Subcutaneous abdominal adipose tissue (tissue), 5 donors: Measurements from ENCODE around the gene ZNF318.

ENCODE experiments used
- H3K27ac ChIP-seq: one replicate; pipeline ENCODE4 v1.7.0; 2013; ENCODE audit warnings: low read depth, mild to moderate bottlenecking, inconsistent platforms, low read length, moderate library complexity
- H3K27me3 ChIP-seq, 5 donors: one replicate each; pipeline ENCODE4 v1.7.0; 2013; ENCODE audit warnings: low read length in 5 of 5, inconsistent platforms in 1 of 5; ENCODE audit not compliant: control insufficient read depth in 5 of 5, insufficient read depth in 4 of 5
- H3K36me3 ChIP-seq, 5 donors: one replicate each; pipeline ENCODE4 v1.7.0; 2013; ENCODE audit warnings: low read length in 5 of 5; ENCODE audit not compliant: control insufficient read depth in 5 of 5, insufficient read depth in 5 of 5
- H3K4me1 ChIP-seq, 5 donors: one replicate each; pipeline ENCODE4 v1.7.0; 2013; ENCODE audit warnings: low read length in 5 of 5, mild to moderate bottlenecking in 3 of 5, moderate library complexity in 1 of 5; ENCODE audit not compliant: control insufficient read depth in 5 of 5, insufficient read depth in 5 of 5
- H3K4me3 ChIP-seq, 5 donors: one replicate each; pipeline ENCODE4 v1.7.0; 2013; ENCODE audit warnings: low read length in 5 of 5, low read depth in 1 of 5
- H3K9ac ChIP-seq, 5 donors: one replicate each; pipeline ENCODE4 v1.7.0; 2013; ENCODE audit warnings: low read length in 5 of 5, mild to moderate bottlenecking in 4 of 5, moderate library complexity in 3 of 5
- H3K9me3 ChIP-seq, 5 donors: one replicate each; pipeline ENCODE4 v1.7.0; 2013; ENCODE audit warnings: low read length in 5 of 5; ENCODE audit not compliant: control insufficient read depth in 5 of 5
- donor health status: healthy.
- donor health status: healthy.
- donor health status: healthy.
- donor health status: healthy.
- donor health status: healthy.

Gene ZNF318

DNA sequence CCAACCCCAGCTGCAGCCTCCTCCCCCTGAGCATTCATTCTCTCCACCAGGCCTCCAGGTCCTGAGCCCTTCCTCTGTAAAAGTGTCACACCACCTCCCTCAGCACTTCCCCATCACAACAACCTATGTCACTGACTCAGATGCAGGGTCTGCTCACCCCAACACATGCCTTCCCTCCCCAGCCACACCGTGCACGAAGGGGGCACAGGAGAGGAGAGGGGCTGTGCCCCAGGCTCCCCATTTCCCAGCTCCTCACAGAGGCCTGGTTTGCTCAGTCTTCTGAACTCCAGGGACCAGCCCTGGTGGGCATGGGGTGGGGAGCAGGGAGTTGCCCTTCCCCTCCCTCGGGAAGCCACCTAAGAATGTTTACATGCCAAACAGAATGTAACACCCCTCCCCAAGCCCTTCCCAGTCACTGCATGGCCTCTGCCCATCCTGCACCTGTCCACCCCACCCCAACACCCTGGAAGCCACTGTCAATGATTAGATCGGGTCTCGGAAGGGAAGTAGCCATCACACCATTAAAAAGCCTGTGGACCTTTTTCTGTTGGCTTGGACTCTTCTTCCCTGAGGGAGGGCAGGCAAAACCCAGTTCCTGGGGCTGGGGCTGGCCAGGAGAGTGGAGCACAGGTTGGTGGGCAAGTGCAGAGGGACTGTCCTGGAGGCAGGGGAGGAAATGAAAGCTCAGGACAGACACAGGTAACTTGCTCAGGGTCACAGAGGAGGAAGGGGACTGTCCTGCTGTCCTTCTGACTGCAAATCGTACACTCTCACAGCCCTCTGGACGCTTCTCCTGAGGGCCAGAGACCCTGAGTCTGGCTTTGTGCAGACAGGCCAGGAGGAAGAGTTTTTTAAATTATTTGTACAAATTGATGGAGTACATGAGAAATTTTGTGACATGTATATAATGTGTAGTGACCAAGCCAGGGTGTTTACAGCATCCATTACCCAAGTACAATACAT, 81.4 kb downstream of the ZNF318 start:
- Histone ChIP-seq H3K9me3 (no peaks in the 10 kb centered on the region), H3K4me3 (no peak overlapping the region), H3K27me3 (peaks cover 7 to 38% (median 18%) of the 10 kb centered on the region in 5 donors), H3K4me1 (no peaks in the 10 kb centered on the region), H3K27ac (no peak overlapping the region), H3K9ac (no peak overlapping the region), H3K36me3 (no peaks in the 10 kb centered on the region)

DNA sequence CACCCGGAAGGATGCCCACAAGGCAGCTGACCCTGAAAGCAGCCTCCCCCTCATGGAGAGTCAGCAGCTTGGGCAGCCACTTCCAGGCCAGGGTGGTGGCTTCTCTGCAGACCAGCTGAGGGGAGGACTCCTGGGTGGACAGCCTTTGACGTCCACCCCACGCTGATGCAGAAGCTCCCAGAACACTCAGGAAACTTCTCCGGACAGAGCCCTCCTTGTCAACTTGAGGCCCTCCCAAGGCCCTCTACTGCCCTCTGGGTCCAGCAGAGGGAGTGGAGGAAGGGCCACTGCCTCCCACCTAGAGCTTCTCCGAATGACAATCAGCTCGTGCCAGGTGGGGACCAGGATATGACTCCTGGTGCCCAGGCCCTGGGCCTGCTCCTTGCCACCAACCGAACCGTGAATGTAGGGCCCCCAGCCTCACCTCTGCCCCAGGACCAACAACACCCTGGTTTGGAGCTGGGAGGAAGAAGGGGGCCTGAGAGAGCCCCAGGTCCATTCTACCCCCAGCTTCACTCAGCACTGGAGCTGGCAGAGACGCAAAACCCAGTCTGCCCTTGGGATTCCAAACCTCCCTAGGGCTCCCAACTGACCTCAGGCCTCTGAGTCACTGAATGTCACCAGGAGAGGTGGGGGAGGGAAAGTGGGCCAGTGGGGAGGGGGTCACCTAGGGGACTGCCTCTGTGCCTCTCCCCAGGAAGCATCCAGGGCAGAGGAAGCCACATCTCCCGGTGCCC, 82.3 kb downstream of the ZNF318 start:
- no peak overlapping the region for H3K4me3 ChIP-seq
- H3K36me3 ChIP-seq: no peaks in the 10 kb centered on the region
- no peak overlapping the region for H3K27ac ChIP-seq
- peaks cover 7 to 39% (median 23%) of the 10 kb centered on the region in 5 donors for H3K27me3 ChIP-seq
- no peaks in the 10 kb centered on the region for H3K9me3 ChIP-seq
- H3K9ac ChIP-seq: no peak overlapping the region
- H3K4me1 ChIP-seq: no peaks in the 10 kb centered on the region

DNA sequence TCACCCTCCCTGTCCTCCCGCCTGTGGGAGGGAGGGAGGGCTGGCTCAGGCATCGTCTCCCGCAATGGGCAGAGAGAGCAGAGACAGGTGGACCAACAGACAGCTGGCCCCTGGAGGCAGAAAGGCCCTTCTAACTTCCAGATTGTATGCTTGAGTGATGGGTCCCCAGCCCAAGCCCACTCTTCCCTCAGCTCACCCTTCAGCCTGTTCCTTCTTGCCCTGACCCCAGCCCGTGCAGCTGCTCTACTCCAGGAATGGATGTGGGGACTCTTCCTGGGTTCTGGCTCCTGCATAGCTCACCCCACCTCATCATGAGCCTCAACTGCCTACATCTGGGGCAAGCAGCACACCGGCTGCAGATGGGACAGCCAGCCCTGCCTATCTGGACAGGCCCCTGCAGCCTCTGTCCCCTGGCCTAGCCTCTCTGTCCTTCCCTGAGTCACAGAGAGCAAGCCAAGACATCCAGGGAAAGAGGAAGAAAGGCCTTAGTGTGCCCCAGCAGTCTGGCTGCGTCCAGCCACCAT, 82.9 kb downstream of the ZNF318 start:
- H3K27me3 ChIP-seq: peaks cover 7 to 44% (median 23%) of the 10 kb centered on the region in 5 donors
- H3K9ac ChIP-seq: no peak overlapping the region
- no peaks in the 10 kb centered on the region for H3K36me3 ChIP-seq
- H3K9me3 ChIP-seq: no peaks in the 10 kb centered on the region
- no peaks in the 10 kb centered on the region for H3K4me1 ChIP-seq
- H3K27ac ChIP-seq: no peak overlapping the region
- no peak overlapping the region for H3K4me3 ChIP-seq
